ENCODE data around the gene OR56A5.
"Not testable (repeated sequence)": the region's sequence is repeated elsewhere in the genome, so short reads cannot be mapped to it uniquely, and the experiment has no call there.

Gene OR56A5, protein sequence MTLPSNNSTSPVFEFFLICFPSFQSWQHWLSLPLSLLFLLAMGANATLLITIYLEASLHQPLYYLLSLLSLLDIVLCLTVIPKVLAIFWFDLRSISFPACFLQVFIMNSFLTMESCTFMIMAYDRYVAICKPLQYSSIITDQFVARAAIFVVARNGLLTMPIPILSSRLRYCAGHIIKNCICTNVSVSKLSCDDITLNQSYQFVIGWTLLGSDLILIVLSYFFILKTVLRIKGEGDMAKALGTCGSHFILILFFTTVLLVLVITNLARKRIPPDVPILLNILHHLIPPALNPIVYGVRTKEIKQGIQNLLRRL

DNA sequence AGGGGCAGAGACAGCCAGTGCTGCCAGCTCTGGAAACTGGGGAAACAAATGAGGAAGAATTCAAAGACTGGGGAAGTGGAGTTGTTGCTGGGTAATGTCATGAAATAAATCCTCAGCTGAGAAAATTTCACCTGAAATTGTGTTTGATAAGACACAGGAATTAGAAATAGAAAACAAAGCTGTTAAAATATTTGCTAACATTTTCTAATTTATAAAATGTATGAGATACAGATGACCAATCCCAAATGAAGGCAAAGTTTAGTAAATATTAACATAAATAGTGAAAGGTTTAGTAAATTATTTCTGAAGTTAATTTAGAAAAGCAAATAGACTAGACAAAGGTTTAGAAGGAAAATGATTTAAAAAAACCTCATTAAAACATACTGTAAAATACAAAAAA is at the start of gene OR56A5:
OR56A5 (minus strand) TSS at position 101 of the 400 bp plus-strand sequence; CDS start at position 101, 0 bp downstream.
- no peak for DNase-seq

DNA sequence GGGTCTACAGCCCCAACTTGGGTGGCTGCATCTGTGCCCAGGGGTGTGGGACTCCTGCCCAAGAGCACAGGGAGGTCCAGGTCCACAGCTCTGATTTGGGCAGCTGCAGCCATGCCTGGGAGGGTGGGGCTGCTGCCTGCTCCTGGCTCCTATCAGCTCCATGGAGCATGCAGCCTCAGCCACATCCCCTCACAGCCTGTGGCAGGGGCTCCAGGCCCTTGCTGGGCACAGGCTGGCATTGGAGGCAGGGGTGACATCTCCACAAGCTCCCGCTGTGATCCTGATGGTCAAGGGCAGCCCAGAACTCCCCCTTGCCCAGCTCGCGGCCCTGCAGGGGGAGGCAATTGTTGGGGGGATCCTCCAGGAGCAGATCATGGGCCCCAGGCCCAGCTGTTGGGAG is 44.7 kb upstream of the OR56A5 start:
- DNase-seq = no peak

DNA sequence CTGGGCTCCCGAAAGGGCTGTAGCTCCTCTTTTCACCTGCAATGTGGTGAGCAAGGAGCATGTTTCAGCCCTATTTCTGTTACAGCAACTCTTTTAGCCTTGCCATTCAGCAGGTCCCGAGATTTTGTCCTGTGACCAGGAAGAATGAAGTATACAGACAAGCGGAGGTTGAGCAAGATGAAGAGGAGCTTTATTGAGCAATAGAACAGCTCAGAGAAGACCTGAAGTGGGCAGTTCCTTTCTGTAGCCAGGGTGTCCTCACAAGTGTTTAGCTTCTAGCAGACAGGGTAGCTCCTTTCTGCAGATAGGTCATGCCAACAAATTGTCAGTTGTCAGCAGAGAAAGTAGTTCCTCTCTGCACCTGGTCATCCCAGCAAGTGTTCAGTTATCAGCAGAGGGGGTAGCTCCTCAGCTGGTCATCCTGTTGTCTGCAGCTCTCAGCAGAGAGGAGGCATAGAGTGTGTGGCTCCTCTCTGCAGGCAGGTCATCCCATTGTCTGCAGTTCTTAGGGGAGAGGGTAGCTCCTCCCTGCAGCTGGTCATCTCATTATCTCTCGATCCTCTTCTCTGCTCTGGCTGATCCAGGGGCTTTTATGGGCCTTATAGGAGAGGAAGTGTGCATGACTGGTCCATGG is 43.9 kb upstream of the OR56A5 start:
- no peak for DNase-seq

DNA sequence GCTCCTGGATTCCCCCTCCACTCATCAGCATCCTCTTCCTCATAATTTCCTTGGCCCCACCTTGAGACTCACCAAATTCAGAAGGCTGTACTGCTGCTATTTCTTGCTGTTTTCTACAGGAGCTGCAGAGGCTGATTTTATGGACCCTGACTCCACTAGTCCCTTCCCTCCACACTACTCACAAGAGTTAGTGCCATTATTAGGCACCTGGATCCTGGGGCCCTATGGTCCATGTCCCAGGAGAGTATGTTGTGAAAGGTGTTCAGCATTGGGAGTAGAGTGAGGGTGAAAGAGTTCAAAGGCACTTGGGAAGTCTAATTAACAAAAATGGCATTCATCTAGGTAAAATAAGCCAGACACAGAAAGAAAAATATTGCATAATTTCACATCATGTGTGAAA is 38.6 kb upstream of the OR56A5 start, which contains the start of gene OR56A4:
OR56A4 (minus strand) TSS at position 101 of the 400 bp plus-strand sequence. CDS start 3,954 bp downstream, outside the sequence.
- DNase-seq = no peak

DNA sequence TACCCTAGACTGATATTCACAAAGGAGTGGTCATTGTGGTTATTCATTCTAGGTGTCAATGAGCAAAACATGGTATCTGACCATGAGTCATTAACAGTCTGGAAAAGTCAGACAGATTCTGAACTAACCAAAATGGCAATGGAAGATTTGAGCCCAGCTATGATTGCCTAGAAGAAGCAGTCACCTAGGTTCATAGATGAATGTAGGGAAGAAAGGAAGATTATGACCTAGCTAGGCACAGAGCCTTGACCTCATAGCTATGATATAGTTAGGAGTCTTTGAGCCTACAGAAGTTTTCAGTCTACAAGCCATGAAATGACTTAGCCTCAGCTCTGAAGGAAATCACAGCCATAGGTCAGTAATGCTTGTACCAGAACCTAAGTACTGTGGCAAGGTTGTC is 38.1 kb upstream of the OR56A5 start:
- no peak for DNase-seq

DNA sequence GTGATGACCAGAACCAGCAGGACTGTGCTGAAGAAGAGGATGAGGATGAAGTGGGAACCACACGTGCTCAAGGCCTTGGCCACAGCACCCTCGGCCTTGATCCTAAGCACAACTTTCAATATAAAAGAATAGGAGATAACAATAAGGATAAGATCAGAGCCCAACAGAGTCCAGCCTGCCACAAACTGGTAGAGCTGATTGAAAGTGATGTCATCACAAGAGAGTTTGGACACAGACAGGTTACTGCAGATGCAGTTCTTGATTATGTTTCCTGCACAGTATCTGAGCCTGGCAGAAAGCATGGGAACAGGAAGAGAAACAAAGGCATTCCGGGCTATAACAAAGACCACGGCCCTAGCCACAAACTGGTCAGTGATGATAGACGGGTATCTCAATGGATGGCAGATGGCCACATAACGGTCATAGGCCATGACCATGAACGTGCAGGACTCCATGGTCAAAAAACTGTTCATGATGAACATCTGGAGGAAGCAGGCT is 34.0 kb upstream of the OR56A5 start:
- no peak for DNase-seq

DNA sequence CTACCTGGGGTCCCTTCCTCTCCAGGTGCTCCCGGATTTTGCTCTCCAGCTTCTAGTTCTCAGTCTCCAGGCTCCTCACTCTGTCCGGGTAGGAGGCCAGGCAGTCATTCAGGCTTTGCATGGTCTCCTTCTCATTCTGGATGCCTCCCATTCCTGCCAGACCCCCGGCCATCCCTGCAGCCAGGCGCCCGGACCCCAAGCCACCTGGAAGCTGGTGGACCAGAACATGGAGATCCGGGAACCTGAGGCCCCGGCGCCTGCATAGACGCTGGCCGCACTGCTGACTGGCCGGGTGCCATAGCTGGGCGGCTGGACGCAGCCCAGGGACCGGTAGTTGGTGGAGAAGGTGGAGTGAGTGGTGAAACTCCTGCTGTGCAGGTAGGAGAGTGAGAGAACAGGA is 26.5 kb upstream of the OR56A5 start:
- no peak for DNase-seq

DNA sequence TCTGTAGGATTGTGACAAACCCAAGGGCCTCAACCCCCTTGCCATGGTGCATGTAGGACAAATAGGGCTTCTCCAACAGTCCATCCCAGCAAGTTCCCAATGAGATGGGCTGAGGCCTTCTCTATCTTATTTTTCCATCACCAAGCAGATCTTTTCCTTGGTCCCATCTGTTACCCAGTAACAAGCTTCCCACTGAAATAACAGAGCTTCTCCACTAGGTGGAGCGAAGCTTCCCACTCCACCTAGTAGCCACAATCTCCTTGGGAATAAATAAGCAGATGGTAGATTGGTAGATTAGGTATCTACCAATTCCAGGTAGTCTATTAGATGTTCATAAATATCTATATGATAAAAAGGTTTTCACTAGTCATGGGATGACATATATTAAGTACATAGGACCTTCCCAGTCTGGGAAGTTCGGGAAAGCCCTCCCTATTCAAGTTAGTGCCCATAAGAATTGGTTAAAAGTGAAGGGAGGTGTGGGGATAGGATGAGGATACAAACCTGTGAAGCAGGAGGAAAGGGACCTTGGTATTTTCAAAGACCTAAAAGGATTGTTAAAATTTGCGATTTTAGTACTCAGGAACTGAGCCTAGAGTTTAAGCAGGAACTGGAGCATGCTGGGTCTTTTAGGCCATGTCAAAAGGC is 24.4 kb upstream of the OR56A5 start:
- no peak for DNase-seq

DNA sequence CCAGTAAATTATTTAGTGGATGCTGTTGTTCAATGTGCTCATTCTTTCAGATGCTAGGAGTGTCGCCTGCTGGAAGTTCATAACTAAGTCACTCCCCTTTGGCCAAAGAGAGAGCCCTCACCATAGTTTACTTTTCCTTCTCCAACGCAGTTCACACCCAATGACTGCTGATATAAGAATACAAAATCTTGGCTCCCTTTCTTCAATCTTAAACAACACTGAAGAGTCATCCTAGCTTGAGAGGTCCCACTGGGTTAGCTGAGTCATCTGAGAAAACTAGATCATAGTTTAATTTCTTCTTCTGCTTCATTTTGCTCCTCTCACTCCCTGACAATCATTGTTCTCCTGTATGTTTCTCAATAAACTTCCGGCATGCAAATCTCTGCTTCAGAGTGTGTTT is 23.9 kb upstream of the OR56A5 start:
- no peak for DNase-seq

DNA sequence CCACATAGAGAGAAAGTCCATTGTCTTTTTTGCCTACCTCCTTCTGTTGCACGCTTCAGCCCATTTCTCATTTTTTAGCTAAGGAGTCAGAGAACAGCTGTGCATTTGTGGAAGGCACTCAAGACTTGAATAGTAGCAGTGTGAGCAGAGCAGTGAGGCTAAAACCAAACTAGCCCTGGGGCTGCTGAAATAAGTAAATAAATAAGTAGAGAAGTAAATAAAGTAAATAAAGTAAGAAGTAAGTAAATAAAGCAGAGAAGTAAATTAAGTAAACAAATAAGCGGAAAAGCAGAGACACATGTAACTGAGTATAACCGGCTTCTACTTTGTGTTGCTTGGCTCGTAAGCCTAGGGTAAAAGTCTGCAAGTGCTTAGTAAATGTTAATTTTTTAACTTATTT is 20.9 kb upstream of the OR56A5 start:
- no peak for DNase-seq

DNA sequence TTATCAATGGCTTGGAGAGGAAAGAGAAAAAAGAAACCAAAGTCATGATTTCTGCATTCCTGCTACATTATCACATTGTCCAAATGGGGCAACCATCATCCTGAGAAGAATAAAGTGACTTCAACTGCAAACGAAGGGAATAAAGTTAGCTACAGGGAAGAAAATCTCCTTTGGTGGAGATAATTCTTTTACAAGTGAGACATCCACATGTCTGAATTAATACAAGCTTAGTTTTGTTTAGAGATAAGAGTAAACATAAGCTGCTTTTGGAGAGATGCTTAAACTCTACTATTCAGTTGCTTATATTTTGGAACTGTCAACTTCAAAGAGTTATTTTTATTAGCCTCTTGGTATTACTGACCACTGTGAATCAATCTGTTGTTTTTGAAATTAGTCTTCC is 18.6 kb upstream of the OR56A5 start, which contains the start of gene OR52L1:
OR52L1 (minus strand) TSS at position 101 of the 400 bp plus-strand sequence; CDS start at position 46, 55 bp downstream.
- DNase-seq = no peak

DNA sequence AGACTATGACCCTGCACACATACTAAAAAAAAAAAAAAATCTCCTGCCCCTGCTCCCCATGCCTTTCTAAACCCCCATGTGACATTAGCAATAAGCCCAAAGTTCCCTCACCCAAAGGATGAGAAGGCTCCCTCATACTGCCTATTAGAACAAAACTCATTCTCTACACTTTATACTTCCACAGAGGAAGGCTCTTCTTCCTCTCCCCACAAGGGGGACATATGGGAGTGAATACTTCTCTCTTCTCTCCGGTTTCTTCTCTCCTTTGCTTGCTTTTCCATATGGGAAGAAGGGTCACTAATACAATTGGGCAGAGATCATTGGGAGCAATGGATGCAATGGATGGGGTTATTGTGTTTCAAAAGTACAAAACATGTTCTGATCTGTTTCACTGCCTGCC is 15.1 kb upstream of the OR56A5 start:
- no peak for DNase-seq

DNA sequence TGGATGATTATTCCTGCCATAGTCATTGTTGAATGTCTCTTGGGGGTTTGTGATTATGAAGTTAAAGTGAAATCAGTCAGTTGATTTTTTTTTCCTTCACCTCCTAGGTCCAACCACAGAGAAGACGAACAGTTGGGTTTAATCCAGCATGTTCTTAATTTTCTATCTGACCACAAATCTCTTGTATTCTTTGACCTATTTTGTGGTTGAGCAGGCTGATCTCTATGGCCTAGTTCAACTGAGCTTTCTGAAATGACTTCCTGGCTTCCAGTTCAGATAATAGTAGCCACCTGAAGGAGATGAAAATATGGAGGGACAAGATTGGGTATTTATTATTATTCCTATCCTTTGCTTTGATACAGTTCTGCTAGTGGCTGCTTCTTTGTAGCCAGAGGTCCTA is 5.2 kb upstream of the OR56A5 start:
- no peak for DNase-seq

DNA sequence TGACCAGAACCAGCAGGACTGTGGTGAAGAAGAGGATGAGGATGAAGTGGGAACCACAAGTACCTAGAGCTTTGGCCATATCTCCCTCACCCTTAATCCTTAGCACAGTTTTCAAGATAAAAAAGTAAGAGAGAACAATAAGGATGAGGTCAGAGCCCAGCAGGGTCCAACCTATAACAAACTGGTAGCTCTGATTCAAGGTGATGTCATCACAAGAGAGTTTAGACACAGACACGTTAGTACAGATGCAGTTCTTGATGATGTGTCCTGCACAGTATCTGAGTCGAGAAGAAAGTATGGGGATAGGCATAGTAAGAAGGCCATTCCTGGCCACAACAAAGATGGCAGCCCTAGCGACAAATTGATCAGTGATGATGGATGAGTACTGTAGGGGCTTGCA is 586 bp downstream of the OR56A5 start:
- no peak for DNase-seq

DNA sequence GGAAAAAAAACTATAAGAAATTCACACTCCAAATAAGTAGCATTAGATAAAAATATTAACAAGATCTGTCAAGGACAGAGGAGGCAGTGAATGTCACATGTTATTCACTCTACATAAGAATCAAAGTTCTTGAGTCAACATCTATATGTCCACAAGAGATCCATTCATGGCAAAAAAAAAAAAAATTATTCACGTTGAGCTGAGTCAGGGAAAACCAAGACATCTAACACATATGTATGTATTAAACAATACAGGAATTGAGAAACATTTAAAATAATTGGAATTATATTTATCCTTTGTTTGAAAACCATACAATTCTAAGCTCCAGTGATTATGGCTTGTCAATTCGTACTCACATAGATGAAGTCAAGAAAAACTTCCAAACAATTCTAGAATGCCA is 1.3 kb downstream of the OR56A5 start:
- DNase-seq = no peak

DNA sequence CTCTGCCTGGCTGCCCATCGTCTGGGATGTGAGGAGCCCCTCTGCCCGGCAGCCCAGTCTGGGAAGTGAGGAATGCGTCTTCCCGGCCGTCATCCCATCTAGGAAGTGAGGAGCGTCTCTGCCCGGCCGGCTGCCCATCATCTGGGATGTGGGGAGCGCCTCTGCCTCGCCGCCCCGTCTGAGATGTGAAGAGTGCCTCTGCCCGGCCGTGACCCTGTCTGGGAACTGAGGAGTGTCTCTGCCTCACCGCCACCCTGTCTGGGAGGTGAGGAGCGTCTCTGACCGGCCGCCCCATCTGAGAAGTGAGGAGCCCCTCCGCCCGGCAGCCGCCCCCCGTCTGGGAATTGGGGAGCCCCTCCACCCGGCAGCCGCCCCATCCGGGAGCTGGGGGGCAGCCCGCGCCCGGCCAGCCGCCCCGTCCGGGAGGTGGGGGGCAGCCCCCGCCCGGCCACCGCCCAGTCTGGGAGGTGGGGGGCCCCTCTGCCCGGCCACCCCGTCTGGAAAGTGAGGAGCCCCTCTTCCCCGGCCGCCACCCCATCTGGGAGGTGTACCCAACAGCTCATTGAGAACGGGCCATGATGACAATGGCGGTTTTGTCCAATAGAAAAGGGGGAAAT is 7.5 kb downstream of the OR56A5 start:
- not testable (repeated sequence) for DNase-seq

DNA sequence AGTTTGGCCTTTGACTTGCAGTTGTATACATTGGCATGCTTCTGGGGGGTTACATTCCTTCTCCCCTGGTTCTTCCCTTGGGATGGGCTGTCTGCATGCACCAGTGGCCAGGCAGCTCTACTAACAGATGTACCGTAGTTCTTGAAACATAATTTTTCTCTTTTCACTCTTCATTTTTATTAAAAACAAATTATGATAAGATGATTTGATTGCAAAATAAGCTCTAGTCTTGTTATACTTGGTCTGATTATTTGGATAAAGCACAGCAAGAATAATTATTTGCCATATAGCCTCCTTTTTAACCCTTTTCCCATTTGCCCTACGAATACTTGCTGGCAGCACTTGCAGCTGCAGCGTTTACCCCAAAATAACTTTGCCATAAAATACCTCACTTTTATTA is 12.7 kb downstream of the OR56A5 start:
- DNase-seq = no peak

DNA sequence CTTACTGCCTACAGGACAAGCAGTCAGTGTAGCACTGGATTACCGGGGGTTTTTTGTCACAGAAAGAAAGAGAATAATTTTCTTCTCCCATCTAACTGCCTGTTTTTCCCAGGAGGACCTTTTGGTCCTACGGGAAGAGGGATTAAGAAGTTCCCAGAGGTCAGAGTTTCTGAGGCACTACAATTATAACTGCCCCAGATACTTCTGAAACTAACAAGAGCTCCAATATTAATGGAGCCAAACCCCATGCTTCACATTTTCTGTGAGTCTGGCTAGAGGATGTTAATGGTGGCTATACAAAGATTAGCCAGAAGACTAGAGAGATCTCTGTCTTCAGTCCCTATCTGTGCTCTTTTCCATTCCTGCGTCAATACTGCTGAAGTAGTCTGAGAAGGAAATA is 26.3 kb downstream of the OR56A5 start, which contains the start of gene OR56A3:
OR56A3 (plus strand) TSS at position 301 of the 400 bp plus-strand sequence. CDS start 5,096 bp downstream, outside the sequence.
- no peak for DNase-seq

DNA sequence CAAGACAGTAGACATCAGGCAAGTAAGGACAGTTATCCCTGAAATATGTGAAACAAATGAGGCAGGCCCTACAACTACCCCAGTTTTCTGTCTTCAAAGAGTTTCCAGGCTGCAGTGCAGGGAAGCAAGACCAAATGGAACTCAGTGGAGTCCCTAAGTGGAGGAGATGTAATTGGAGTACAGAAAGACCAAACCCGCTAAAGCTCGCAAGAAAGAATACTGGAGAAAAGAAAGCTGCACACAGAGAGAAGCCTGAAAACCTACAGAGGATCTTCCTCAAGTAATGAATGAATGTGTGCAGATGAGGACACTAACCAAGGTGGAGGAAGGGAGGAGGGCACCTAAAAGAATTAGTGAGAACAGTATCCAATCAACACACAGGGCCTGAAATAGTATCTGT is 27.5 kb downstream of the OR56A5 start:
- no peak for DNase-seq

DNA sequence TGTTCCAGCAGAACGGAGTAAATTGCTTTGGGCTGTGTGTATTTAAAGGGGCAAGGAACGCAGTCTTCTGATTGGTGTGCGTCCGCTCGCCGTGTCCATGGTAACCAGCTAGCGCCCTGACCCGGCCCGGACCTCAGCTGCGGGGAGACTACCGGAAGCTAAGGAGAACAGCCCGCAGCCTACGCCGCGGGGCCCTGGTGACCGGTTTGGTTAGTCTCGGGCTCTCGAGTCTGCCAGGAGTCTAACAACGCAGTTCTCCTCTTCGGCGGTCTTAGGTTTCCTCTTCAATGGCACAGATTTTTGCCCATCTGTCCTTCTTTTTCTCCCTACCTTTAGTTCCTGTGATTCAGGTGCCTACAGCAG is 29.7 kb downstream of the OR56A5 start:
- DNase-seq = no peak

DNA sequence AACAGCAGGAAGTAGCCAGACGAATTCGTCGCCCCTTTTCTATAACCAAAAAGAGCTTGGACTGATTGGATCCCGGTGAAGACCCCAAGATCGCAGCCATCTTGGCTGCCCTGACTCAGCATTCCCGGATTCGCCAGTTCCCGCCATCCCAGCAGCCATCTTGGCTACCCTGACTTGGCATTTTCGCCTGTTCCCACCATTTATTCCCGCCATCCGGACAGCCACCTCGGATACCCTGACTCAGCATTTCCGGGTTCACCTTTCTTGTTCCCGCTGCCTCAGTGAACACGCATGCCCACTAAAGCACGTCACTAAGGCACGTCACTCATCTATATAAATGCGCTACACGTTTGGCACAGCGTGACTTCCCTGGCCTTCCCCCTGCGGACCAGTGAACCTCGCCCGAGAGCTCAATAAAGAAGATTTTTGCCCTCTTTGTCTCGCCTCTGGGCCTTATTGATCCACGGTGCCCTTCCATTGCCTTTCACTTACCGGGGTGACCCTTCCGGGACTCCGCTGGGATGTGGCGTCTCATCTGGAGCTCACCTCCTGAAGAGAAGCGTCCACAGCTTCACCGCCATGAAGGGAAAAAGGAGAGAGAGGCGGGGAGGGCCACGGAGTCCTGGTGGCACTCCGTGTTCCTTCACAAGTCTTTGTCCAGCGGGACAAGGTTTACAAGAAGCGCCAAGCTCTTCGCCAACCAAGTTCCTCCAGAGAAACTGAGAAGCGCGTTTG is 30.3 kb downstream of the OR56A5 start:
- no peak for DNase-seq

All from nucleus accumbens (tissue), 56 donors.